Activated naive CD8-positive, alpha-beta T cell (primary cell): Measurements from ENCODE around the gene SMIM17.

Experiments
- H3K27ac Mint-ChIP-seq: one replicate; pipeline ENCODE4 v1.8.0; 2021; ENCODE audit warnings: mixed read lengths
- H3K27me3 Mint-ChIP-seq: one replicate; pipeline ENCODE4 v1.8.0; 2021; ENCODE audit warnings: mixed read lengths
- H3K36me3 Mint-ChIP-seq: one replicate; pipeline ENCODE4 v1.8.0; 2021; ENCODE audit warnings: mixed read lengths
- H3K4me1 Mint-ChIP-seq: one replicate; pipeline ENCODE4 v1.8.0; 2021; ENCODE audit warnings: low read depth, mixed read lengths
- H3K4me3 Mint-ChIP-seq: one replicate; pipeline ENCODE4 v1.8.0; 2021; ENCODE audit warnings: mild to moderate bottlenecking, mixed read lengths
- H3K9me3 Mint-ChIP-seq: one replicate; pipeline ENCODE4 v1.8.0; 2021; ENCODE audit warnings: low read depth, mixed read lengths

Gene SMIM17

DNA sequence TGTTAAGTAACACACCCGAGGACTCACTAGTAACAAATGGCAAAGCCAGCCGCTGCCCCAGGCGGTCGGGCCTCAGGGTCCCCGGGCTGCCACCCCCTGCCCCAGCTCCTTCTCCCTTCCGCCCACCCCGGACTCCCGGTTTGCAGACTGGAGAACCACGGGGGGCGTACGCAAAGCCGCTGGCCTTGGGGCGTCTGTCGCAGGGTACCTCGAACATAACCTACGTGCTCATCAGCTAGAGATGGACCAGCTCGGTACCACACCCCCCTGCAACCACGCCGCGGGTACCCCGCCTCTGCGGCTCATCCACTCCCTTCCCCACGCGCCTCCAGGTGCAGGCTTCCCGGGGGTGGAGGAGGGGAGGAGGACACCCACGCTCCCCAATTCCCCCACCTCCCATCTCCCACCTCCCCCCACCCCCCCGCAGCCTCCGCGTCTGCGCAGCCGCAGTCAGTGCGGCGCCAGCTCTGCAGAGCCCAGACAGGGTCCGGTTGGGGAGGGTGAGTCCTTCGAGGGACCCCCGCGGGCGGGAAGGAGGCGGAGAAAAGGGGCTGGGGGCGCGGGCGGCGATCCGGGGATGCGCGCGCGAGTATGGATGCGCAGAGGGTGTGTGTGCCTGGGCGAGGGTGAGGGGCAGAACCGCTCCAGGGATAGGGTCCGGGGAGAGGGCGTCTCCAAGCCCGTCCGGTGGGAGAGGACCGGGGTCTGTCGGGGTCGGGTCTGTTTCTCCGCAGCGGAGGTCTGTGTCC lies at the start of gene SMIM17:
SMIM17 (plus strand) TSS at position 449 of the 749 bp plus-strand sequence. CDS start 2,509 bp downstream, outside the sequence.
- Mint-ChIP-seq H3K9me3 (peaks cover 46% of the 10 kb centered on the region), H3K4me3 (no peak within 1 kb of the TSS), H3K4me1 (no peaks in the 10 kb centered on the region), H3K27me3 (peaks cover 31% of the 10 kb centered on the region), H3K36me3 (peaks cover 31% of the 10 kb centered on the region), H3K27ac (no peak within 1 kb of the TSS)

DNA sequence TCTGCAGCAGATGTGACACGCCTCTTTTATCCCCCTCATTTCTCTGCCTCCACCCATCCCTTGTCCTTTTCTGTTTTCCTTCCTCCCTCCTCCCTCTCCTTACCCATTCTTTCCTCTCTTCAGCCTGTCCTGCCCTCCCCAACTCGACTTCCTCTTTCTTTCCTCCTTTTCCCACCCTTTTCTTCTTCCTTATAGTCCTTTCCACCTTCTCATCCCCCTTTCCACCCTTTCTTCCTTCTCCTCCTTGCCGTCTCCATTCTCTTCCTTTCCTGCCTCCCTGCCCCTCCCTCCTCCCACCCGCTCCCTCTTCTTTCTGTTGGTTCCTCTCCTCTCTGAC lies 48.5 kb upstream of the SMIM17 start:
- peak overlapping the region; percentile 94 for H3K4me3 Mint-ChIP-seq
- H3K9me3 Mint-ChIP-seq, result peaks cover 14% of the 10 kb centered on the region
- no peak overlapping the region for H3K27ac Mint-ChIP-seq
- peaks cover 18% of the 10 kb centered on the region for H3K4me1 Mint-ChIP-seq
- H3K27me3 Mint-ChIP-seq, result no peaks in the 10 kb centered on the region
- peaks cover 15% of the 10 kb centered on the region for H3K36me3 Mint-ChIP-seq

DNA sequence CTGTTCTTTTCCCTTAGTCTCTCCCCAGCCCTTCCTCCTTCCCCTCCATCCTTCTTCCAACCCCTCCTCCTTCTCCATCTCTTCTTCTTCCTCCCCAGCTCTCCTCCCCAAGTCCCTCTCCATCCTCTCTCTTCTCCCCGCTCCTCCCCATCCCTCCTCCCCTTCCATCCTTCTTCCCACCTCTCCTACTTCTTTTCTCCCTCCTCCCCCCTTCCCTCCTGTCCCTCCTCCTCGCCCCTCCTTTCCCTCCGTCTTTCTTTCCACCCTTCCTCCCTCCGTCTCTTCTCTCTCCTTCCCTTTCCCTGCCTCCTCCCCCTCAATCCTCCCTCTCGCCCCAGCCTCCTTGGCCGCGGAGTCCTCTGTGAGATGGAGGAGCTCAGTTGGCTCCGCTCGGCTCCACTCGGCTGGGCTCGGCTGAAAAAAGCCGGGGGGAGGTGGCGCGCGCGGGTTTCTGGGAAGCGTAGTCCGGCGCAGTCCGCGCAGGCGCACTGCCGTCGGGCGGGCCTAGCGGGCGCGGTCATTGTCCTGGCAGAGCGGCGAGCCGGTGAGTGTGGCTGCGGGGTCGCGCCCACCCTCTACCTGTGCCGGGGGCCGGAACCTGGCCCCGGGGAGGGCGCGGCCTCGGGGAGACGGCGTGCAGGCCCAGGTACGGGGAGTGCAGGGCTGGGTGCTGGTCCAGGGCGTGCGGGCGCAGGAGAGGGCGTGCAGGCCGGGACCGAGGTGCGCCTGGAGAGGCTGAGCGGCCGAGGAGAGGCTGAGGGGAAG lies 48.0 kb upstream of the SMIM17 start, which contains the start of gene ZNF71:
ZNF71 (plus strand) TSS at position 520 of the 765 bp plus-strand sequence. CDS start 6,257 bp downstream, outside the sequence.
- Mint-ChIP-seq H3K4me3 (peak within 1 kb of the TSS; percentile 94), H3K27ac (peak within 1 kb of the TSS; percentile 84), H3K27me3 (no peaks in the 10 kb centered on the region), H3K4me1 (peaks cover 18% of the 10 kb centered on the region), H3K36me3 (peaks cover 15% of the 10 kb centered on the region), H3K9me3 (peaks cover 14% of the 10 kb centered on the region)

DNA sequence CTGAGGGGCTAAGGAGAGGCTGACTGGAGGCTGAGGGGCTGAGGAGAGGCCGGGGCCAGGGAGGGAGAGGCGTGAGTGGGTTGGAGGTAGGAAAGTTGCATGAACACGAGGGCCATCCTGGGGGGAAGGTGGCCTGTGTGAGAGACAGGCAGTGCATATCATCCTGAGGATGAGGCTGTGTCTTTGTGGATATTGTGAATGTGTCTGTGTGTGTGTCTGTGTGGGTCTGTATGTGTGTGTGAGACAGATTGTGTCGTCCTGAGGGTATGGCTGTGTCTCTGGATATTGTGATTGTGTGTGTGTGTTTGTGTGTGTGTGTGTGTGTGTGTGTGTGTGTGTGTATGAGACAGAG lies 47.4 kb upstream of the SMIM17 start:
- H3K4me3 Mint-ChIP-seq, result peak overlapping the region; percentile 94
- H3K4me1 Mint-ChIP-seq, result peaks cover 18% of the 10 kb centered on the region
- no peaks in the 10 kb centered on the region for H3K27me3 Mint-ChIP-seq
- H3K27ac Mint-ChIP-seq, result peak overlapping the region; percentile 84
- peaks cover 16% of the 10 kb centered on the region for H3K9me3 Mint-ChIP-seq
- peaks cover 17% of the 10 kb centered on the region for H3K36me3 Mint-ChIP-seq

DNA sequence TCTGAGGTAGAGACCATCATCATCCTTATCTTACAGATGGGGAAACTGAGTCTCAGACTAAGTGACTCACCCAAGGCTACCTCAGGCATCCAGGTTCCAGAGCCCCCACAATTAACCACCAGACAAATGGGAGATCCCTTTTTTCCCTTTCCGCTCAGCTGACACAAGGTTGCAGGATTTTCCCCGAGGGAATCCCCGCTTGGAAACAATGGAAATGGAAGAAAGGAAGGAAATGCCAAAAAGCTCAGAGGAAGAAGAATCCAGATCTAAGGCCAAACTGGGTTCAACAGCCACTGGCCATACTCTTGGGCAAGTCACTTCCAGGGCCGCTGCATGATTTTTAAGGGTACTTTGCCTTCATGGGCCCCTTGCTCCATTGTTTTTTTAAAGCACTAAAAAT lies 46.3 kb upstream of the SMIM17 start:
- H3K27me3 Mint-ChIP-seq, result no peaks in the 10 kb centered on the region
- no peak overlapping the region for H3K27ac Mint-ChIP-seq
- H3K9me3 Mint-ChIP-seq, result peaks cover 23% of the 10 kb centered on the region
- peaks cover 25% of the 10 kb centered on the region for H3K36me3 Mint-ChIP-seq
- peak overlapping the region; percentile 94 for H3K4me3 Mint-ChIP-seq
- peaks cover 18% of the 10 kb centered on the region for H3K4me1 Mint-ChIP-seq

DNA sequence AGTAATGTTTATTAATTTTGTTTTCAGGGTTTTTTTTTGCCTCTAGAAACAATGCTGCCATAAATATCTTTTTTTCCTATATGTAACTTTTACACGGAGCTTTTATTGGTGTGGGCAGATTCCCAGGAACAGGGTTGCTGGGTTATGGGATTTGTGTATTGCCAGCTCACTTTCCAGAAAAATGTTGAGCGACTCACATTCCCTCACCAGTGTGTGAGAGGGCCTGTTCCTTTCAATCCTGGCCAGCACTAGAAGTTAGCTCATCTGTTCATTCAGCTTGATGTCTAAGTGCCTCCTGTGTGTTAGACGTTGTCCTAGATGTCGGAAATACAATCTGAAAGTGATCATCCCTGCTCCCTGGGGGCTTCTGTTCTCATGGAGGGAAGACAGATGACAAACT lies 45.3 kb upstream of the SMIM17 start:
- H3K9me3 Mint-ChIP-seq, result peaks cover 23% of the 10 kb centered on the region
- H3K36me3 Mint-ChIP-seq, result peaks cover 34% of the 10 kb centered on the region
- no peak overlapping the region for H3K27ac Mint-ChIP-seq

DNA sequence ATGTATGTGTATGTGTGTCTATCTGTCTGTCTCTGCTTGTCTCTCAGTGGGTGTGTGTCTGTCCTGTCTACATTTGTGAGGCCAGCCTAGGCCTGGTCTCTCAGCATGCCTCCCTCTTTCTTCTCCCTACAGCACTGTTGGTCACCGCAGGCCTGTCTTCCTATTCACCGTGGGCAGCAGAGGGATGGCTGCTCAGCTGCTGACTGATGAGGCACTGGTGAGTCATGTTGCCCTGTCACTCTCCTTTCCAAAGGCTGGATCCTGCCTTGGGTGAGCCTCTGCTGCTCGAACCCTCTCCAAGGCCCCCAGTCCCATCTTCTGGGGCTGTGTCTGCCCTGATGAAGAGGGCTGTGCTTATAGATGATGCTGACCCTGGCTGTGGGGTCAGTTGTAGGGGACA lies 41.6 kb upstream of the SMIM17 start:
- H3K27me3 Mint-ChIP-seq, result no peaks in the 10 kb centered on the region

More for the DNA sequence above, 45.3 kb upstream of the SMIM17 start:
- Mint-ChIP-seq H3K27me3 (no peaks in the 10 kb centered on the region), H3K4me1 (peaks cover 19% of the 10 kb centered on the region), H3K4me3 (no peak overlapping the region)

DNA sequence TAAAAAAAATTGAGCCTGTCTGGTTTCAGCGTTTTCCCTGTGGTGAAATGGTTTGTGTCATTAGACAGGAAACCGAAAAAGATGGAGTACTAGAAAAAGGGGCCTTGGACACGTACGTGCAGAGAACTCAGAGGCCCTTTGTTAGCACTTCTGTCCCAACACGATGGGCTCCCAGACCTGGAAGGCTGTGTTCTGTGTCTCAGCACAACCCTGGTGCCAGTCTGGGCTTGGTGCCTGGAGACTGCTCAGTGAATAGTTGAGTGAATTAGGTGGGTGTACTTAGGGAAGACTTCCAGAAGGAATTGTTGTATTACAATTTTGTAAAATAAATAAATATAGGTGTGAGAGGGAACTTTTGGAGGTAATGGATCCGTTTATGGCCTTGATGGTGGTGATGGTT lies 39.1 kb upstream of the SMIM17 start:
- Mint-ChIP-seq H3K4me1 (peaks cover 1% of the 10 kb centered on the region), H3K36me3 (peaks cover 64% of the 10 kb centered on the region), H3K4me3 (no peak overlapping the region), H3K9me3 (peaks cover 26% of the 10 kb centered on the region), H3K27ac (no peak overlapping the region), H3K27me3 (no peaks in the 10 kb centered on the region)

More for the DNA sequence above, 41.6 kb upstream of the SMIM17 start:
- Mint-ChIP-seq H3K9me3 (peaks cover 28% of the 10 kb centered on the region), H3K4me1 (peaks cover 4% of the 10 kb centered on the region), H3K36me3 (peaks cover 55% of the 10 kb centered on the region), H3K27ac (no peak overlapping the region), H3K4me3 (no peak overlapping the region)

DNA sequence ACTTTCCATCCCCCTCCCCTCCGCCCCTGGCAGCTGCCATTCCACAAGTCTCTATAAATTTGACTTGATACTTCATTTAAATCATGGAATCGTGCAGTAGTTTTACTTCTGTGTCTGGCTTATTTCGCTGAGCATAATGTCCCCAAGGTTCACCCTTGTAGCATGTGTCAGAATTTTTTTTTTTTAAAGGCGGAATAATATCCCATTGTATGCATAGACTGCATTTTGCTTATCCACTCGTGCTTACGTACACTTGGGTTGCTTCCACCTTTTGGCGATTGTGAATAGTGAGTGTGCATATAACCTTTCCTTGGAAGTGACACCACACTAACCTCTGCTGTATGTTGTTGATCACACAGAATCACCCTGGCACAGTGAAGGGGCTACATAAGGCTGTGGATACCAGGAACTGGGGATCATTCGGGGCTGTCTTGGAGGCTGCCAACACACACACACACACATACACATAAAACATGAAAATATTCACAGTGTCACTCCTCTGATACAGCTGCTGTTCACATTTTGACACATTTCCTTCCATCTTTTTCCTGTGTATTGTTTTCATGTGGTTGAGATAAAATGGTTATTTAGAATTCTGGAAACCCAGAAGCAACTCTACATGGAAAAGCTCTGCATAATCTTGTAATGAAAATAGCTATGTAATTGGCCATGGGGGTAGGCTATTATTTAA lies 34.5 kb upstream of the SMIM17 start:
- no peak overlapping the region for H3K27ac Mint-ChIP-seq
- no peak overlapping the region for H3K4me3 Mint-ChIP-seq
- H3K27me3 Mint-ChIP-seq, result no peaks in the 10 kb centered on the region
- peaks cover 33% of the 10 kb centered on the region for H3K9me3 Mint-ChIP-seq
- no peaks in the 10 kb centered on the region for H3K4me1 Mint-ChIP-seq
- H3K36me3 Mint-ChIP-seq, result peaks cover 65% of the 10 kb centered on the region

DNA sequence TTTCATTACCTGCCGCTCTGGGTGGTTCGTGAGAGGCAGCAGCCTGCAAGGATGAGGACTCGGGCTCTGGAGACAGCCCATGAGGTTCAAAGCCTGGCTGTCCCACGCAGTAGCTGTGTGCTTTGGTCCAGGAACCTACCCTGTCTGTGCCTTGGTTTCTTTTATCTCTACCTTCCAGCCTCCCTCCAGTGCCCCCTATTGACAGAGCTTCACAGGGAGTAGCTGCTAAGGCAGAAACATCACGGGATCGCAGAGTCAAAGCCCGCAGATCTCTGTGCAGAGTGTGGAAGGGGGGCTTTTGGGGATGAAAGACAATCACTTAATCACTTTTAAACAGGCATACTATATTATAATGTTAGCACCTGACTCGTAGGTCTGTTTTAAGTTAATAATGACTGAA lies 31.7 kb upstream of the SMIM17 start:
- peaks cover 77% of the 10 kb centered on the region for H3K36me3 Mint-ChIP-seq
- H3K4me1 Mint-ChIP-seq, result no peaks in the 10 kb centered on the region
- no peak overlapping the region for H3K4me3 Mint-ChIP-seq
- H3K9me3 Mint-ChIP-seq, result peaks cover 50% of the 10 kb centered on the region
- no peaks in the 10 kb centered on the region for H3K27me3 Mint-ChIP-seq
- H3K27ac Mint-ChIP-seq, result no peak overlapping the region

DNA sequence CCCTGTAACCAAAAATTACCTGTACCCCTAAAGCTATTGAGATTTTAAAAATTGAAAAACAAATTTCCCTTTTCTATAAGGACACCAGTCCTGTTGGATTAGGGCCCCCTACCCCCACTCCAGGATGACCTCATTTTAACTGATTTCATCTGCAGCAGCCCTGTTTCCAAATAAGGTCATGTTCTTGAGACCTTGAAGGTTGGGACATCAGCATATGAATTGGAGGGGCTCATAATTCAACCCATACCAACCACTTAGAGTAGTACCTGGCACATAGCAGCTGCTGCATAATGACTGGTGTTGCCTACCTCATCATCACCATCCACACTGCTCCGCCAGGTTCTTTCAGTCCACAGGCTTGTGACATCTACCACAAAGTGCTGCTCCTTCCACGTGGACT lies 30.2 kb upstream of the SMIM17 start:
- Mint-ChIP-seq H3K36me3 (peaks cover 80% of the 10 kb centered on the region), H3K4me3 (no peak overlapping the region), H3K27ac (no peak overlapping the region), H3K4me1 (no peaks in the 10 kb centered on the region), H3K9me3 (peaks cover 56% of the 10 kb centered on the region), H3K27me3 (no peaks in the 10 kb centered on the region)

DNA sequence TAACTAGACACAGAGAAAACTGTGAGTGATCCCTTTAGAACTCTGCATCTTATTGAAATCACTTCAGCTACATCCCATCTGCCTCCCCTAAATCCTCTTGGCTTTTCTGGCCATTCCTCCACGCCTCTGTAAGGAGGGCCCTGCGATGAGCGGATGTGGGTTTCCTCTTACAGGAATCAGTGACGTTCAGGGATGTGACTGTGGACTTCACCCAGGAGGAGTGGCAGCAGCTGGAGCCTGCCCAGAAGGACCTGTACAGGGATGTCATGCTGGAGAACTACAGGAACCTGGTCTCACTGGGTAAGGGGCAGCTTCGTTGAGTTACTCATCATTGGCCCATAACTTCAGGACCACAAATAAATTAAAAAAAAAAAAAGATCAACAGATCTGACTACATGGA lies 29.3 kb upstream of the SMIM17 start:
- H3K9me3 Mint-ChIP-seq, result peaks cover 54% of the 10 kb centered on the region
- H3K4me3 Mint-ChIP-seq, result no peak overlapping the region

DNA sequence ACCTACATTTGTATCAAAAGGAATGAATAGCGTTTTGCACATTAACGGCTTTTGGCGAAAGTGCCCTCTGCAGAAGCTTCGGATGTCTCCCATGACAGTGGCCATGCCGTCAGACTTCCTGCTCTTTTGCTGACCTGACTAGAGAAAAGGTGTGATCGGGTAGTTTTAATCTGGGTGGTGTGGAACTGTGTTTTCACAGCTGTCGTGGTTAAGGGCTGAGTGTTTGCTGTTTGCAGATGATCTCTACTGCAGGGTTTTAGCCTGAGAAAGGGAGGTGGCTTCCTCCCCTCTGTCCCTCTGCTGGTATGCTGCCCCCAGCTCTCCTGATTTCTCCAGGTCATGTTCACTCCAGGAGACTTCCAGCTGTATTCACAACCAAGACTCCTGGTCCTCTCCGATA lies 25.4 kb upstream of the SMIM17 start:
- Mint-ChIP-seq H3K4me3 (no peak overlapping the region), H3K4me1 (no peaks in the 10 kb centered on the region), H3K27me3 (no peaks in the 10 kb centered on the region), H3K9me3 (peaks cover 31% of the 10 kb centered on the region), H3K27ac (no peak overlapping the region), H3K36me3 (peaks cover 76% of the 10 kb centered on the region)

More for the DNA sequence above, 29.3 kb upstream of the SMIM17 start:
- Mint-ChIP-seq H3K4me1 (no peaks in the 10 kb centered on the region), H3K36me3 (peaks cover 82% of the 10 kb centered on the region), H3K27me3 (no peaks in the 10 kb centered on the region), H3K27ac (no peak overlapping the region)

DNA sequence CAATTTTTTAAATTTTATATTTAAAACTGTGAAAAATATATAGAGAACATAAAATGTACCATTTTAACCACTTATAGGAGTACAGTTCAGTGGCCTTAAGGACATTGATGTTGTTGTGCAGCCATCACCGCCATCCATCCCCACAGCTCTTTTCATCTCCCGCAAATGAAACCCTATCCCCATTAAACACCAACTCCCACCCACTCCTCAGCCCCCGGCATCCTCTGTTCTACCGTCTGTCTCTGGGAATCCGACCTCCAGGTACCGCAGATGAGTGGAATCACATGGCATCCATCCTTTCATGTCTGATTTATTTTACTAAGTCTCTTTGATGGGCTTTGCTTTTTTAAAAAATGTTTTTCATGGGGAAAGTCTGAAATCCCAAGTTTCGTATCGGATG lies 23.8 kb upstream of the SMIM17 start:
- Mint-ChIP-seq H3K36me3 (peaks cover 70% of the 10 kb centered on the region), H3K27me3 (no peaks in the 10 kb centered on the region), H3K27ac (no peak overlapping the region), H3K4me3 (no peak overlapping the region), H3K4me1 (no peaks in the 10 kb centered on the region), H3K9me3 (peaks cover 19% of the 10 kb centered on the region)

DNA sequence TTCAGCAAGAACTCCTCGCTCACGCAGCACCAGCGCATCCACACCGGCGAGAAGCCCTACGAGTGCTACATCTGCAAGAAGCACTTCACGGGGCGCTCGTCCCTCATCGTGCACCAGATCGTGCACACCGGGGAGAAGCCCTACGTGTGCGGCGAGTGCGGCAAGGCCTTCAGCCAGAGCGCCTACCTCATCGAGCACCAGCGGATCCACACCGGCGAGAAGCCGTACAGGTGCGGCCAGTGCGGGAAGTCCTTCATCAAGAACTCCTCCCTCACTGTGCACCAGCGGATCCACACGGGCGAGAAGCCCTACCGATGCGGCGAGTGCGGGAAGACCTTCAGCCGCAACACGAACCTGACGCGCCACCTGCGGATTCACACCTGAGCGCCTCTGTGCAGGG lies 20.6 kb upstream of the SMIM17 start:
- no peaks in the 10 kb centered on the region for H3K27me3 Mint-ChIP-seq
- H3K4me3 Mint-ChIP-seq, result no peak overlapping the region
- no peak overlapping the region for H3K27ac Mint-ChIP-seq
- peaks cover 49% of the 10 kb centered on the region for H3K36me3 Mint-ChIP-seq
- H3K9me3 Mint-ChIP-seq, result peaks cover 12% of the 10 kb centered on the region
- no peaks in the 10 kb centered on the region for H3K4me1 Mint-ChIP-seq
